ENCODE results near the gene ASCC3.
"Not testable (repeated sequence)": the region's sequence is repeated elsewhere in the genome, so short reads cannot be mapped to it uniquely, and the experiment has no call there.

- TF ChIP-seq EZH2phosphoT487 (IDR thresholded peaks at IDR 0.05; ENCODE audit: unreplicated experiment); CTCF (conservative IDR thresholded peaks at IDR 0.05; ENCODE audit: low read depth in 2 of 2); EZH2 (IDR thresholded peaks at IDR 0.05; ENCODE audit: low read depth, unreplicated experiment); POLR2AphosphoS5 (IDR thresholded peaks at IDR 0.05; ENCODE audit: low read depth); CREB1 (CRISPR knock-in tag; IDR thresholded peaks at IDR 0.05; ENCODE audit: low read depth); ZNF114 (CRISPR knock-in tag; IDR thresholded peaks at IDR 0.05): not testable (repeated sequence)
- TF ChIP-seq, protein P1, sequence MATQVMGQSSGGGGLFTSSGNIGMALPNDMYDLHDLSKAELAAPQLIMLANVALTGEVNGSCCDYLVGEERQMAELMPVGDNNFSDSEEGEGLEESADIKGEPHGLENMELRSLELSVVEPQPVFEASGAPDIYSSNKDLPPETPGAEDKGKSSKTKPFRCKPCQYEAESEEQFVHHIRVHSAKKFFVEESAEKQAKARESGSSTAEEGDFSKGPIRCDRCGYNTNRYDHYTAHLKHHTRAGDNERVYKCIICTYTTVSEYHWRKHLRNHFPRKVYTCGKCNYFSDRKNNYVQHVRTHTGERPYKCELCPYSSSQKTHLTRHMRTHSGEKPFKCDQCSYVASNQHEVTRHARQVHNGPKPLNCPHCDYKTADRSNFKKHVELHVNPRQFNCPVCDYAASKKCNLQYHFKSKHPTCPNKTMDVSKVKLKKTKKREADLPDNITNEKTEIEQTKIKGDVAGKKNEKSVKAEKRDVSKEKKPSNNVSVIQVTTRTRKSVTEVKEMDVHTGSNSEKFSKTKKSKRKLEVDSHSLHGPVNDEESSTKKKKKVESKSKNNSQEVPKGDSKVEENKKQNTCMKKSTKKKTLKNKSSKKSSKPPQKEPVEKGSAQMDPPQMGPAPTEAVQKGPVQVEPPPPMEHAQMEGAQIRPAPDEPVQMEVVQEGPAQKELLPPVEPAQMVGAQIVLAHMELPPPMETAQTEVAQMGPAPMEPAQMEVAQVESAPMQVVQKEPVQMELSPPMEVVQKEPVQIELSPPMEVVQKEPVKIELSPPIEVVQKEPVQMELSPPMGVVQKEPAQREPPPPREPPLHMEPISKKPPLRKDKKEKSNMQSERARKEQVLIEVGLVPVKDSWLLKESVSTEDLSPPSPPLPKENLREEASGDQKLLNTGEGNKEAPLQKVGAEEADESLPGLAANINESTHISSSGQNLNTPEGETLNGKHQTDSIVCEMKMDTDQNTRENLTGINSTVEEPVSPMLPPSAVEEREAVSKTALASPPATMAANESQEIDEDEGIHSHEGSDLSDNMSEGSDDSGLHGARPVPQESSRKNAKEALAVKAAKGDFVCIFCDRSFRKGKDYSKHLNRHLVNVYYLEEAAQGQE (IDR thresholded peaks at IDR 0.05; ENCODE audit: unreplicated experiment), result not testable (repeated sequence)
These were observed 122.7 kb downstream of the ASCC3 start for GRCh38 chr6:100758386-100758785.

Measured in GM23338 (cell line).